HG02623 (cell line): Measurements from ENCODE around the gene ANGPT4.

ENCODE experiments used
- ATAC-seq: cut with Tn5 transposase; IDR thresholded peaks from one replicate; pipeline ENCODE4 v1.9.1; 2021; ENCODE audit warnings: moderate library complexity; ENCODE audit not compliant: unreplicated experiment

ANGPT4 gene

DNA sequence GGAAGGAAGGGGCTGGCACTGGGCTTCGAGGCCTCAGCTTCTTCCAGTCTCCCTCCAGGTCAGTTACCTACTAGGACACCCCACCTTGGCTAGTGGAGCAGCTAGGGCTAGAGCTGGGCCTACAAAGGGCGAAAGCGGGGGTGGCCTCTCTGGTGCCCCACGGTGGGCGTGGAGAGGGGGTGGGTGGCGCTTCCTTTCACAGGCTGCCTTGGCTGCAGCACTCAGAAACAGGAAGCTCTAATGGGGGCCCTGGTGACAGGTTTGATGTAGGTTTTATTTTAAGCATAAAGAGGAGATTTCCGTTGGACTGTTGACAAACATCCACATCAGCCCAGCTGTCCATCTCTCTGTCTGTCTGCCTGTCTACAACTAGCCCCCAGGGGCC lies 69.2 kb downstream of the ANGPT4 start:
- ATAC-seq: no peak

DNA sequence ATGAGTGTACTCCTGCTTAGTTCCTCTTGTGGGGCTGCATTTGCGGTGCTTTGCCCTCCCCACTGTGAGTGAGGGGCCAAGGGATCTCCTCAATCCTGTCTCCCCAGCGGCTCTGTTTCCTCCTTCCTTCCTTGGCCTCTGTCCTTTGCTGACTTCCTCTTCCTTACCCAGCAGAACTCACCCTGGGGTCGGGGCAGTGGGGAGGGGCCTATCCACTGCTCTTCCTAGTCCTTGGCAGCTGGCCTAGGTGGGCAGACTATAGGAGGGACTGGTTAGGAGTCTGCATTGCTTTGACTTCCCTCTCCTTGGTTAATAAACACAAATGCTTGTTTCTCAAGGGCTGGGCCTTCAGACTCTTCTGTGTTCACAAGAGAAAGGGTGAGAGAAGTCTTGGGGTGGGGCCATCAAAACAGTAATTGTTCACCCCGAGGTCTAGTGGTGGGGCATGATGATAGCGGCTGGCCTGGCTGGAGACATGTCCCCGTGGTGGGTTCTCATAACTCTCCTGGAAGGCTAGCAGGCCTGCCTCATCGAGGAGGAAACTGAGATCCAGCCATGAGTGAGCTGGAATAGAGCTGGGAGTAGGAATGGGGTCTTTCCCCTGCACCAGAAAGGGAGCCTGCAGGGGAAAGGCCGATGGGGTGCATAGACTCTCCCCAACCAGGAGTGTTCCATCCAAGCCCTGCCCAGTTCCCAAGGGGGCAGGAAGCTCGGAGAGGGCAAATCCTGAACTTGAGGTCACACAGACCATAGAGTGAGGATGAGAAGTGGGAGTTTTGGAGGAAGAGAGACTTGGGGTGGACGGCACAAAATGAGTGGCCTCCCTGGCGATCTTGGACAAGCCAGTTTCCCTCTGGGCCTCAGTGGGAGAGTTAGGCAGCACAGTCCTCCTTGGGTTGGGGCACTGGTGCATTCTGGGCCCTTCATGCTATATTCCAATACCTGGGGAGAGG lies 69.9 kb downstream of the ANGPT4 start:
- no peak for ATAC-seq

DNA sequence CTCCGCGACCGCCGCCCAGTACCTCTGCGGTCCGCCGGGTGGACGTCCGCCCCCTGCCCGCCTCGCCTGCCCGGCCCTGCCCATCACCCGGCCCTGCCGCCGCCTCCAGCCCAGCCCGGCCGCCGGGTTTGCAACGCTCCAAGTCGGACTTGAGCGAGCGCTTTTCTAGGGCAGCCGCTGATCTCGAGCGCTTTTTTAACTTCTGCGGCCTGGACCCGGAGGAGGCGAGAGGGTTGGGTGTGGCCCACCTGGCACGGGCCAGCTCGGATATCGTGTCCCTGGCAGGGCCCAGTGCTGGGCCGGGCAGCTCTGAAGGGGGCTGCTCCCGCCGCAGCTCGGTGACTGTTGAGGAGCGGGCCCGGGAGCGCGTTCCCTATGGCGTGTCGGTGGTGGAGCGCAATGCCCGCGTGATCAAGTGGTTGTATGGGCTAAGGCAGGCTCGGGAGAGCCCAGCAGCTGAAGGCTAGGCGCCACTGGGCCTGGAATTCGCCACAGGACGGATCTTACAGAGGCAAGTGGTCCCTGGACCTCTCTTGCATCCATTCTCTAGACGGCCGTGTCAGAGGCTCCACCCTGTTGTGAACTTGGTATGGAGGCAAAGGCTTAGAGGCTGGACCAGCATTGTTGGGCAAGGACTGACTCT lies 70.8 kb downstream of the ANGPT4 start:
- ATAC-seq: no peak

DNA sequence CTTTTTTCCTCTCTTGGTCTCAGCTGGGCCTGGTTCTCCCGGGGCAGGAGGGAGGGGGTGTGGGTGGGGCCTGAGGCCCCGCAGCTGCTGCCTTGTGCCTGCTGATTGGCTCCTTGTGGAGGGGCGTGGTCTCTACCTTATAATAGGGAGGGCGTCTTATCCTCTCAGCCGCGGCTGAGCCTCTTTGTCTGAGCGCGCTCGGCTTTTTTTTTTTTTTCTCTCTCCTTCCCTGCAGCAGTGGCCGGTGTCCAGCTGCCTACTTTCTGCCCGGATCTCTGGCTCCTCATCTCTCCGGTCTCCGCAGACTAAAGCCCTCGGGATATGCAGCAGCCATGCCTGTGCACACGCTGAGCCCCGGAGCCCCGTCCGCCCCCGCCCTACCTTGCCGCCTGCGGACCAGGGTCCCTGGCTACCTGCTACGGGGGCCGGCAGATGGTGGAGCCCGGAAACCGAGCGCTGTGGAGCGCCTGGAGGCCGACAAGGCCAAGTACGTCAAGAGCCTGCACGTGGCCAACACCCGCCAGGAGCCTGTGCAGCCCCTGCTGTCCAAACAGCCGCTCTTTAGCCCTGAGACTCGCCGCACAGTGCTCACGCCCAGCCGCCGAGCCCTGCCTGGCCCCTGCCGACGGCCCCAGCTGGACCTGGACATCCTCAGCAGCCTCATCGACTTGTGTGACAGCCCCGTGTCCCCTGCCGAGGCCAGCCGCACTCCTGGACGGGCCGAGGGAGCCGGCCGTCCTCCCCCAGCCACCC lies 71.5 kb downstream of the ANGPT4 start:
- peak; percentile 95 for ATAC-seq

DNA sequence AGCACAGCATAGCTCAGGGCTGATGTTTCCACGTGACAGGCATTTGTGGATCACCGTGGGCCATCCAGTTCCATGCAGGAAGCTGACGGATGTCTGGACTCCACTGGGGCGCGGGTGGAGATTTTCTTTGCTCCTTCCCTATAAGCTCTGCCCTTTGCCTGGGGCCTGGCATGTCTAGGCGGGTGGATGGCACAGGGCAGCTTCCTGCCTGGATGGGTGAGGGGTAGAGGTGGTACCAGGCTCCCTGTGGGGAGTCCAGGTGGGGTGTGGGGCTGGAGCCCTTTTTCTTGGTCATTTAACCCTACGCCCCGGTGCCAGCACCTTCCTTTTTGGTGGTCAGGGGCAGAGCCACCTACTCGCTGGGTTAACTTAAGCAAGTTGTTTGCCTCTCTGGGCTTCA lies 72.2 kb downstream of the ANGPT4 start:
- no peak for ATAC-seq

DNA sequence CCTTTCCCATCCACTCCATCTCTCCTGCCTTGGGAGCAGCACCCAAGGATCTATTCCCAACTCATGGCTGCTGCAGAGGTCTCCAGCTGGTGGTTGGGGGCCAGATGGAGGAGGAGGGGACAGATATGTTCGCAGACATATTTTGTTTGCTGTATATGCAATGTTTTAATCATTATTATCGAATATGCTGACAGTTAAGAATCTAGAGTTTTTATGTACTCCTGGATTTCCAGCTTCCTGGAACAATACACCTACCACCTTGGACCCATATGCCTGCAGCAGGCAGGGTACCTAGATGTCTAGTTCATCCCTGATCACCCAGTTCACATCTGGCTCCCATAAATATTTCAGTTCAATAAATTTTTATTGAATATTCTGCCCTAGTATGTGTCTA lies 73.6 kb downstream of the ANGPT4 start:
- ATAC-seq: no peak

DNA sequence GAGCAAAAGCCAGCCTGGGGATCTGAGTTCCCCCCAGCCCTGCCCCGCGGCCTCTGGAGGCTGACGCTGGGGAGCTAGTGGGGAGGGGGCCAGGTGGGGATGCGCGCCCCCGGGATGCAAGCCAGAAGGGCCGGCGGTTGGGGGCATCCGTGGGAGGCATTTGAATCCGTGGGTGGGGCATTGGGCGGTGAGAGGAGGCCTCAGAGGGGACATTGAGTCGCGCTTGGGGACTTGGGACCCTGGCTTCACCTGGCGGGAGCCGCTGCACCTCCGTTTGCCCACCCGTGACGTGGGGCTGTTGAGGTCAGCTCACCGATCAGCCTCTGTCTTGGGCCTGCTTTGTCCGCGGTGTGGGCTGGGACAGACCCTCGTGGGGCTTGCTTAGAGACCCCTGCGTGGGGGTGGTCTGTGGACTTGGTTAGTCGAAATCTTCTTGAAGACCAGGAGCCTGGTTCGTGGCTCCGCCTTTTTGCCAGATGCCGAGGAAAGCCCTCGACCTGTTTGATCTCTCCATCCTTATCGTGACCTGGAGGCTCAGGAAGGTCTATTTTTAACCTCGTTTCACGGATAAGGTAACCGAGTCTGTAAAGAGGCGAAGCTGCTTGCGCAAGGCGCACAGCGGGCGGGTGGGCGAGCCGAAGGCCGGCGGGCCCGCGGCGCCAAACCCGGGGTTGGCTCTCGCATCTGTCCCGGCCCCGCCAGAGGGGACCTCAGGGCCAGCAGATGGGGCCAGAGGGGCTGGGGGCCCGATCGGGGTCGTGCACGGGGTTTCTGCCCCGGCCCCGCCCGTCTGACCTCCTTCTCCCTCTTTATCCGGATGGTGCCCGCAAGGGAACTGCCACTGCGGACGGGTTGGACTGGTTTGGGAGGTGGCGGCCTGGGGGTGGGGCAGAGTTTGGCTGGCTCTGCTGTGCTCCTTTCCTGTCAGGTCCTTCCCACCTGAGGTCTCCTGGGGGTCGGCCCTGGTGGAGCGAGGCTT lies 74.3 kb downstream of the ANGPT4 start:
- ATAC-seq: no peak

DNA sequence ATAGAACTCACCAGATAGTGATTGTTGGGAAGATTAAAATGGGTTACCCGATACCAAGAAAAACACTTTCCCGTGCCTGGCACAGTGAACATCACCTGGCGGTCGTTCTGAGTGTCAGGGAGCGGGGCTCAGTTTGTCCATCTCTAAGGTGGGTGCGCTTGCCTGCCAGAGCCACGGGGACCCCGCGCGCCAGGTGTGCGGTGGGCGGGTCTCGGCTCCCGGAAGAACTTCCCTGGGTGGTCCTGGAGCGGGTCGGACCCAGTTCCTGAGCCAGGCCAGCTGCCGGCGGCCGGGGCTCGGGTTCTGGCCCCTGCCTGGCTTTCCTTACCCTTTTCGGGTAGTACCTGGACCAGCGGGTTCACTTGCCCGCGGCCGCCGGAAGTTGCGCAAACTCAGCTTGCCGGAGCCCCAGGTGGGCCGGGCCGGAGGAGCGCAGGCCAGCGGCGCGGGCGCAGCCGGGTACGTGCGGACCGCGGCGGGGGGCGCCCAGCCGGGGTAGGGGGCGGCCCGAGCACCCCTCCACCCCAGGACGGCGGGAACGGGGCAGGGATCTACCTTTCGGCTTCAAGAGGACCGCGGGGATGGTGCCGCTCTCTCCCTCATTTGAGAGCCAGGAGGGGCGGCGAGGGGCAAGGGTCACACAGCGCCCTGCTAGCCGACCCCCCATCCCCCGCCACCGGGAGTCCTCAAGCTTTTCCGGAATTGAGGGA lies 75.1 kb downstream of the ANGPT4 start:
- ATAC-seq: no peak

DNA sequence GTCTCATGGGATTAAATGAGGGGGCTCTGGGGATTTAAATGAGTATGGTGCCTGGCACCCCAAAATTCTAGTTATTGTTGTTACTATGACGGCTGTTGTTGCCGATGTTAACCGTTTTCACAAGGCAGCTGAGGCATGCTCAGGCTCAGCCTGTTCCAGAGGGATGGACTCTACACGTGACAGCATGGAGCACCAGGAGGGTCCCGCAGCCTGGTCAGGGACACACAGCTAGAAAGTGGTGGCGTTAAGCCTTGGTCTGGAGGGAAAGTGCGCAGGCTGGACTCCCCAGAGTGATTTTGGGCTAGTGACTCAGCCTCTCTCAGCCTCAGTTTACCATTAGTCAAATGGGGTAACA lies 75.7 kb downstream of the ANGPT4 start:
- no peak for ATAC-seq

DNA sequence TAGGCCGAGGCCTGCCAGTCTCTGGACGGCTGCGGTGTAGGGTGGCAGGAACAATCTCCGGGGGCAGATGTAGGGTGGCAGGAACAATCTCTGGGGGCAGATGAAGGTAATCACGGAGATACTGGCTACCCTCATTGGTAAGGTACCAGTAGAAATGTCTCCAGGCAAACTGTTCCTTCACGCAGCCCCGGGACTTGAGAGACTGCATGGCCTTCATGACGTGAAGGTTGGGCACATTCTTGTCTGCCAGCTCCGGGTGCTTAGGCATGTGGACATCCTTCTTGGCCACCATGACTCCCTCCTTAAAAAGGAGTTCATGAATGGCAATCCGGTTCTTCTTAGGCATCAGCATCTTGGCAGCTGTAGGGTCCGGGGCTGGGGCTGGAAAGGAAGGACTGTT lies 76.5 kb downstream of the ANGPT4 start:
- no peak for ATAC-seq

DNA sequence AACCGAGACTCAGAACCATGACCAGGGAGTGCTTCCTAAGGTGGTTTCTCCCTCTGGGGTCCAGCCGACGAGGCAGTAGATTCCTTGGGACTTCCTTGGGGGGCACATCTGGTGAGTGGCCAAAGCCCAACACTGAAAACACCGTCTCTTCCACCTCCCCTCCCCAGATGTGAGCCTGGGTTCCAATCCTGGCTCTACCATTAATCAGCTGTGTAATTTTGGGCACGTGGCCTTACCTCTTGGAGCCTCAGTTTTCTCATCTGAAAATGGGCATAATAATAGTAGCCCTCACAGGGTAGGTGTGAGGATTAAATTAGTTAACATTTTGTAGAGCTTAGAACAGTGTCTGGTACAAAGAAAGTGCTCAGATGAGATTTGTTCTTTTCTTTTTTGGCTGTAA lies 77.1 kb downstream of the ANGPT4 start:
- ATAC-seq: no peak

DNA sequence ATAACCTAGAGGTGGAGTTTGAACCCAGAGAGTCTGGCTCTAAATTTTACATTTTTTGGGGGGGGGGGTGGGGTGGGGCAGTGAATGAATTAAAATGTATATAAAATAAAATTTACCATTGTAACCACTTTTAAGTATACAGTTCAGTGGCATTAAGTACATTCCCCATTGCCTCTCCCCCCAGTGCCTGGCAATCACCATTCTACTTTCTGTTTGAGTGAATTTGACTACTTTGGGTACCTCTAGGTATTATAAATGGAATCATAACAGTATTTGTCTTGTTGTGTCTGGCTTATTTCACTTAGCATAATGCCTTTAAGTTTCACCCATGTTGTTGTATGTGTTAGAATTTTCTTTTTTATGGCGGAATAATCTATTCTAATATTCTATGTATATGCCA lies 79.9 kb downstream of the ANGPT4 start:
- ATAC-seq: no peak

DNA sequence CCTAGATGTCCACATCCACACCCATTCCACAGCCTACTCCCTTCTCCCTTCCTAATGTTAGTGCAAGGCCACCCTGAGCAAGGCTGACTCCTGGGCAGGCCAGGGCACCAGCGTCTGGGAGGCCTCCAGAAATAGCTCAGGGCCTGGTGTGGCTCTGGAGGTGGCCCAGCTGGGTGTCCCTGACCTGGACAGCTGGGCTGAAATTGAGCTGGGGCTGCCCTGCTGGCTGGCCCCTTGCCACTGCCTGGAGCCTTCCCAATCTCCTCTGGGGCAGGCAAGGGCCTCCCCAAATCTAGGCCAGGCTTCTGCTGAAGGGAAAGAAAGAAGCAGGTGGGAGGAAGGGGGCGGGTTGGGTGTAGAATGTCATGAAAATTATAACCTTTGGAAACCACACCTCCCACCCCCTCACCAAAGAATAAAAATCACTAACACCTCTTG lies 80.5 kb downstream of the ANGPT4 start:
- no peak for ATAC-seq

DNA sequence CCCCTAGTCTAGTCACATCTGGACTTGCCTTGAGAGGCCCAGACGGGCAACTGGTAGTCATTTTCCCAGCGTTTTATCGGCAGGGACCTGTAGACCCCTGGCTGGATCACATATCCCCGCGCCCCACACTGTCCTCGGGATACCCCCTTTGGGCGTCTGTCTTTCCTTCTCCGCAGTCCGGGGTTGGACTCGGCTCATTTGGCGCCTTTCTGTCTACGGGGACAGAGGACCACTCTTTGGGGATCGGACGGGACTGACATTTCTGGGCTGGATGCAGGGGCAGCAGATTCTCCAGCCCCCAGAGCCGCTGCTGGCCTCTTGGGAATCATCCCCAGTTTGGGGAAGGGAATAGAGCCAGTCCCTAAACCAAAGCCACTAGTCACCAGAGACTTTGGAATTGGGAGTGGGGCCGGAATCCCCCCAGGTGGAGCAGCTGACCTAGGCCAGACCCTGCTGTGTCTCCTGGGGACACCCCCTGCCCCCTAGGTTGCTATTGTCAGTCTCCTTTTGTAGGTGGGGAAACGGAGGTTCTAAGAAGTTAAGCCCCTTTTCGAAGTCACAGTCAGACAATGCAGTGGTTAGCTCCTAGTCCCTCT lies 81.9 kb downstream of the ANGPT4 start:
- no peak for ATAC-seq

DNA sequence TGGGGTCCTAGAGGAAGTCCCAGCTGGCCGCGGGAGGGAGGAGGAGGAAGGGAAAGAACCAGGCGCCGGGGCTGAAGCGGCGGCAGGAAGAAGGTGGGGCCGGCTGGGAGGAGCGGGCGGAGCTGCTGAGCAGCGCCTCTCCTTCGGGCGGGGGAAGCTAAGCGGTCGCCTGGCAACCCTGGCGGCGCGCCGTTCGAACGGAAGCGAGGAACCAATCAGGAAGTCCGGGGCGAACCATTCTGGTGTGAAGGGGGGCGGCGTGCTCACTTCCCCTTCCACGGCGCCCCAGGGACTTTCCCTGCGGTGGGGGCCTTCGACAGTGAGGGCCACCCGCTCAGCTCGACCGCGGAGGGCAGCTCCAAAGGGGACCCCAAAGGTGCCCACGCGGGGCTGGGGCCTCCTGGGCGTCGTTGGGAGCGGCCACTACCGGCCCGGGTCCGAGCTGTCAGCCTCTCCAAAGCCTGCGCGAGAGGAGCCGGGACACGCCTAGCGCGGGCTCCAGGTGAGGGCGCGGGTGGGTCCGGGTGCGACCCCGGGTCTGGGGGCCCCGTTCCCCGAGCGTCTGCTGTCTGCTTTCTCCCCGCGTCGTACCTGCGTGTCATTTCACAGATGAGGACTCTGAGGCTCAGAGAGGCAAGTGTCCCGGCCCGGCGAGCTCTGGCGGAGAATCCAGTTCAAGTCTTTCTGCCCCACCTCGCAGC lies 82.5 kb downstream of the ANGPT4 start, which contains the start of gene FAM110A:
Gene FAM110A, plus strand, starts transcription at position 266 of the 701 bp plus-strand sequence. CDS start 11,090 bp downstream, outside the sequence.
- peak; percentile 96 for ATAC-seq

DNA sequence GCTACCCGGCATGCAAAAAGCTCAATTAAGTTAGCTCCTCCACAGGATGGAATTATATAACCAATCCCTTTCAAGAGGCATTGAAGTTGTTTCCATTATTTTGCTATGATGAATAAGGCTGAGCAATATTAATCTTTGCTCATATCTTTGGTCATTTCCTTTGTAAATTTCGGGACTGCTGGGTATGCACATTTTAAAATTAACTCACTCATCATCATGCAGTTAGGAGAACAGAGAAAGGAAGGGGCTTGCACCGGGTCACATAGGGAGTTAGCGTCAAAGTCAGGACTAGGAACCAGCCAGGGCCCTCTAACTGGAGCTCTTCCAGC lies 83.0 kb downstream of the ANGPT4 start:
- no peak for ATAC-seq

DNA sequence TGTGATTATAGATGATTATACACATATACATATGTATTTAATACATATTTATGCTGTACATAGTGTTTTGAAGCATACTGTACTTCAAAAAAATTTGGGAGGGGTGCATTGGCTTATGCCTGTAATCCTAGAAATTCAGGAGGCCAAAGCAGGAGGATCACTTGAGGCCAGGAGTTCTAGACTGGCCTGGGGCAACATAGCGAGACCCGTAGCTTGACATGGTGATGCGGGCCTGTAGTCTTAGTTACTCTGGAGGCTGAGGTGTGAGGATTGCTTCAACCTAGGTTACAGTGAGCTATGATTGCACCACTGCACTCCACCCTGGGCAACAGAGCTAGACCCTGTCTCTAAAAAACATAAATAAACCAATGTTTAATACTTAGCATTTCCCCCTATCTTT lies 84.2 kb downstream of the ANGPT4 start:
- ATAC-seq: no peak

DNA sequence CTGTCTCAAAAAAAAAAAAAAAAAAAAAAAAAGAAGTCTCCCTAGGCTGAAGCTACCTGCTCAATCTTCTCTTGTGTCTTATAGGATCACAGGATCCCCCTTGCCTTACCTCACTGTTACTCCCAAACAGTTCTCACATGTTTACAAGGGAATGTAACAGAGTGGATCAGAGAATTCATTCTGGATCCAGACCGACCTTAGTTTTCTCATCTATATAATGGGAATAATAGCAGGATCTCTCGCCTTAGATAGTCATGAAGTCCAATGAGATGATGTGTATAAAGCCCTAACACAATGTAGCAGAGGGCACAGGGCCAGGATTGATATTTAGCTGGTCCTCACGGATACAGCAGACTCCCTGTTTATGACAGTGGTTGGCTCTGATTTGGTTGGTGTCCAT lies 84.9 kb downstream of the ANGPT4 start:
- no peak for ATAC-seq

DNA sequence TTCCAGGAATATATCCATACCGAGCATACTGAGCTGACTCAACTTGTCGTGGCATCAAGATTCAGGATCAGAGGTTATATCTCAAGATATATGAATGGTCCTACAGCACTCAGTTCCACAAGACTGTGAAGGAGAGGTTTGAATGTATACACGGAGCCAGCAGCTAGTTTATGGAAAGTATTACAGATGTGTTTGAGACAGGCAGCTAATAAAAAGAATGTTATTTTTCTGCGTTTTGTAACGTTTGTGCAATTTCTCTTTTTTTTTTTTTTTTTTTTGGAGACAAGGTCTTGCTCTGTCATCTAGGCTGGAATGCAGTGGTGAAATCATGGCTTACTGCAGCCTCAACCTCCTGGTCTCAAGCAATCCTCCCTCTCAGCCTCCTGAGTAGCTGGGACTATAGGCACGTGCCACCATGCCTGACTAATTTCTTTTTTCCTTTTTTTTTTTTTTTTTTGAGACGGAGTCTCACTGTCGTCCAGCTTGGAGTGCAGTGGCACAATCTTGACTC lies 86.1 kb downstream of the ANGPT4 start:
- no peak for ATAC-seq
